IPS-18a (cell line): Measurements from ENCODE around the gene CCP110.

Source experiments
- H3K27ac ChIP-seq: one replicate; pipeline ENCODE4 v1.5.1; 2013; ENCODE audit warnings: low read length
- H3K27me3 ChIP-seq: one replicate; pipeline ENCODE4 v1.6.1; 2013; ENCODE audit warnings: mild to moderate bottlenecking, low read length; ENCODE audit not compliant: control insufficient read depth, insufficient read depth
- H3K36me3 ChIP-seq: one replicate; pipeline ENCODE4 v1.6.1; 2013; ENCODE audit warnings: low read depth, low read length; ENCODE audit not compliant: control insufficient read depth
- H3K4me1 ChIP-seq: one replicate; pipeline ENCODE4 v1.6.1; 2013; ENCODE audit warnings: low read depth, low read length; ENCODE audit not compliant: control insufficient read depth
- H3K4me3 ChIP-seq: one replicate; pipeline ENCODE4 v1.5.1; 2013; ENCODE audit warnings: low read length
- H3K9ac ChIP-seq: one replicate; pipeline ENCODE4 v1.6.1; 2013; ENCODE audit warnings: mild to moderate bottlenecking, low read length, moderate library complexity
- H3K9me3 ChIP-seq: one replicate; pipeline ENCODE4 v1.6.1; 2013; ENCODE audit warnings: low read depth, low read length; ENCODE audit not compliant: control insufficient read depth

The CCP110 gene, protein sequence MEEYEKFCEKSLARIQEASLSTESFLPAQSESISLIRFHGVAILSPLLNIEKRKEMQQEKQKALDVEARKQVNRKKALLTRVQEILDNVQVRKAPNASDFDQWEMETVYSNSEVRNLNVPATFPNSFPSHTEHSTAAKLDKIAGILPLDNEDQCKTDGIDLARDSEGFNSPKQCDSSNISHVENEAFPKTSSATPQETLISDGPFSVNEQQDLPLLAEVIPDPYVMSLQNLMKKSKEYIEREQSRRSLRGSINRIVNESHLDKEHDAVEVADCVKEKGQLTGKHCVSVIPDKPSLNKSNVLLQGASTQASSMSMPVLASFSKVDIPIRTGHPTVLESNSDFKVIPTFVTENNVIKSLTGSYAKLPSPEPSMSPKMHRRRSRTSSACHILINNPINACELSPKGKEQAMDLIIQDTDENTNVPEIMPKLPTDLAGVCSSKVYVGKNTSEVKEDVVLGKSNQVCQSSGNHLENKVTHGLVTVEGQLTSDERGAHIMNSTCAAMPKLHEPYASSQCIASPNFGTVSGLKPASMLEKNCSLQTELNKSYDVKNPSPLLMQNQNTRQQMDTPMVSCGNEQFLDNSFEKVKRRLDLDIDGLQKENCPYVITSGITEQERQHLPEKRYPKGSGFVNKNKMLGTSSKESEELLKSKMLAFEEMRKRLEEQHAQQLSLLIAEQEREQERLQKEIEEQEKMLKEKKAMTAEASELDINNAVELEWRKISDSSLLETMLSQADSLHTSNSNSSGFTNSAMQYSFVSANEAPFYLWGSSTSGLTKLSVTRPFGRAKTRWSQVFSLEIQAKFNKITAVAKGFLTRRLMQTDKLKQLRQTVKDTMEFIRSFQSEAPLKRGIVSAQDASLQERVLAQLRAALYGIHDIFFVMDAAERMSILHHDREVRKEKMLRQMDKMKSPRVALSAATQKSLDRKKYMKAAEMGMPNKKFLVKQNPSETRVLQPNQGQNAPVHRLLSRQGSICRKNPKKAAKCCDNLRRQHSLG

DNA sequence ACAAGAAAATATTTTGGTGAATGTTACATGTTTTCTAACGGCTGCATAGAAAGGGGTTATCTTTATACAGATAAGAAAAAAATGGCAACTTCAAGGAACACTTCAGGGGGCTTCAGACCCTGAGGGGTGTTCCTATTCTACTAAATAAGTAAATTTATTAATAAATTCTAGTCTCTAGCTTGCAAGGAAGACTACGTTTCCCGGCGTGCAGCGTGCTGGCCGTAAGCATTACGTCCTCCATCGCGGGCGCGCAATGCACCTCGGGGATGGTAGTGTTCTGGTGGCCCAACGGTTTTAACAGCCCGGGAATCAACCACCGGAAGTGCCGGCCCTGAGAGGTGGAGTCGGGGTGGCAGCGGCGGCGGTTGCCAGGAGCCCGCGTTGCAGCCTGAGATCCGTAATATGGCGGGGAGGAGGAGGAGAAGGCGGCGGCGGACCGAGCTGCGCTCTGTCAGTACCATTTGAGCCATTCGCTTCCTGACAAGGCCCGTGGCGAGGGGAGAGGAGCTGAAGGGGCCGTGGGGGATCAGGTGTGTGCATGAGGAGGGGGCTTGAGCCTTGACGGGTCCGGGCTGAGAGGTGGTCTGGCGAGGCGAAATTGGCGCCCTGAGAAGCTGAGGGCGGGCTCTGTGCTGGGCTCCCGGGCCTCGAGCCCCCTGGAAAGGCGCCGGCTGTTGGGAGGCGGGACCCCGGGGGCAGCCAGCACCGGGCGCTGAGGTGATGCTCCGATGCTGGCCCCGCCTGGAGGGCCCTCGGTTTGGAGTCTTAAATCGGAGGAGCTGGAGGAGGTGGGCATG, at the start of gene CCP110:
TSS of gene CCP110 (plus strand) at position 384 of the 797 bp plus-strand sequence. CDS start 3,940 bp downstream, outside the sequence.
- Histone ChIP-seq H3K27ac (no peak within 1 kb of the TSS), H3K4me1 (peaks cover 21% of the 10 kb centered on the region), H3K27me3 (no peaks in the 10 kb centered on the region), H3K36me3 (peaks cover 8% of the 10 kb centered on the region), H3K9me3 (no peaks in the 10 kb centered on the region), H3K4me3 (peak within 1 kb of the TSS; percentile 88), H3K9ac (peak within 1 kb of the TSS; percentile 74)

DNA sequence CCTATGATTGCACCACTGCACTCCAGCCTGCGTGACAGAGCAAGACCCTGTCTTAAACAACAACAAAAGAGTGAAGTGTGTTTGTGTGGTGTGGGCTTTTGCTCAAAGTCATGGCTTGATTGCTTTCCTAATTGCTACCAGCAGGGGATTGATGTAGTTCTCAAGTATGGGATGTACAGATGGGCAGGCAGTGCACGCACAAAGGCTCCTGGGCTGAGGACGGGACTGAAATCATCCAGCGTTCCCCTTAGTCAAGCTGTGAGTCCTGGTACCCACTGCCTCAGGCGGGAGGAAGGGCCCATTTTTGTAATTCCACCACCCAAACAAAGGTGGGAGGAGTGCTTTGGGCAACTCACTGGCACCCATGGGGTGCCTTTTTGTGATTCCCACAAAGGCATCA, 49.1 kb upstream of the CCP110 start:
- H3K27ac ChIP-seq = no peak overlapping the region
- H3K27me3 ChIP-seq = no peaks in the 10 kb centered on the region
- H3K9me3 ChIP-seq = no peaks in the 10 kb centered on the region

DNA sequence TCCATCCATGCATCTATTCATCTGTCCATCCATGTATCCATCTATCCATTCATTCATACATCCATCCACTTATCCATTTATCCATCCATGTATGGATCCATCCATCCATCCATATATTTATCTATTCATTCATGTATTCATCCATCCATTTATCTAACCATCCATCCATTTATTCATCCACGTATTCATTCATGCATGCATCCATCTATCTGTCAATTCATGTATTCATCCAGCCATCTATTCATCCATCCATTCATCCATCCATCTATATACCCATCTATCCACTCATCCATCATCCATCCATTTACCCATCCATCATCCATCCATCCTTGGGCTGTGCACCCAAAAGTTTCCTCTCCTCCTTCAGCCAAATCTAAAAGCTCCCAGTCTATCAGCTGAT, 45.2 kb upstream of the CCP110 start:
- Histone ChIP-seq H3K9me3 (no peaks in the 10 kb centered on the region), H3K4me3 (no peak overlapping the region), H3K27me3 (no peaks in the 10 kb centered on the region), H3K27ac (no peak overlapping the region), H3K9ac (no peak overlapping the region), H3K36me3 (no peaks in the 10 kb centered on the region), H3K4me1 (no peaks in the 10 kb centered on the region)

More for the DNA sequence above, 49.1 kb upstream of the CCP110 start:
- no peak overlapping the region for H3K9ac ChIP-seq
- H3K4me3 ChIP-seq = no peak overlapping the region
- no peaks in the 10 kb centered on the region for H3K4me1 ChIP-seq
- no peaks in the 10 kb centered on the region for H3K36me3 ChIP-seq

DNA sequence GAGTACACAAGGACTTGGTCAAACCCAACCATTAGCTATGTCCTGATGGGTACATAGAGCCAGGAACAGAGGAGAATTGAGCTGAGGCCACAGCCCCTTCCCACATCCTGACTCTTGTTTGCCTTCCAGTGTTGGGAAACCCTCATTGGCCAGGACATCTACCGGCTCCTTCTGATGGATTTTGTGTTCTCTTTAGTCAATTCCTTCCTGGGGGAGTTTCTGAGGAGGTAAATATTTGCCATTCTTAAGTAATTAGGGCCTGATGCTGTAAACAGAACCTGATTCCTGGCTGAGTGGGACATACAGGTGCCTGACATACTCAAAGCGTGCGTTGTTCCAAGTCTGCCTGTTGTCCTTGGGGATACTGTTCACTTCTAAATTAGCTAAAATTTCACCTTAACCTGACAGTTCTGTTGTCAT, 44.4 kb upstream of the CCP110 start:
- Histone ChIP-seq H3K36me3 (no peaks in the 10 kb centered on the region), H3K27ac (no peak overlapping the region), H3K4me3 (no peak overlapping the region)

DNA sequence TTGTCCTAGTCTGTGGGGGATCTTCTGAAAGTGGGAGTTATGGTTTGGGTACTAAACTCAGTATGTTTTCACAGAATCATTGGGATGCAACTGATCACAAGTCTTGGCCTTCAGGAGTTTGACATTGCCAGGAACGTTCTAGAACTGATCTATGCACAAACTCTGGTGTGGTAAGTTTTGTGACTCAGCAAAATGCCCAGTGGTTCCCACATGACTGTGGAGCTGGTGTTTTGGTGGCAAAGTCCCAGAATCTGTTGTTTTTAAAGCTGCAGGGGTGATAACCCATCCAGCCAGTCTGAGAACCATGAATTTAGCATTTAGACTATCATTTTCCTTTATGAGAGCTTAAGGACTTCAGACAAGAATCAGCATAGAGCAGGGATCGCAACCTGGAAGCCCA, 42.4 kb upstream of the CCP110 start:
- peak overlapping the region; percentile 15 for H3K27ac ChIP-seq
- no peak overlapping the region for H3K9ac ChIP-seq
- H3K4me3 ChIP-seq = no peak overlapping the region
- H3K27me3 ChIP-seq = no peaks in the 10 kb centered on the region
- no peaks in the 10 kb centered on the region for H3K4me1 ChIP-seq
- H3K9me3 ChIP-seq = no peaks in the 10 kb centered on the region
- H3K36me3 ChIP-seq = no peaks in the 10 kb centered on the region

More for the DNA sequence above, 44.4 kb upstream of the CCP110 start:
- Histone ChIP-seq H3K9ac (no peak overlapping the region), H3K27me3 (no peaks in the 10 kb centered on the region), H3K9me3 (no peaks in the 10 kb centered on the region), H3K4me1 (no peaks in the 10 kb centered on the region)

DNA sequence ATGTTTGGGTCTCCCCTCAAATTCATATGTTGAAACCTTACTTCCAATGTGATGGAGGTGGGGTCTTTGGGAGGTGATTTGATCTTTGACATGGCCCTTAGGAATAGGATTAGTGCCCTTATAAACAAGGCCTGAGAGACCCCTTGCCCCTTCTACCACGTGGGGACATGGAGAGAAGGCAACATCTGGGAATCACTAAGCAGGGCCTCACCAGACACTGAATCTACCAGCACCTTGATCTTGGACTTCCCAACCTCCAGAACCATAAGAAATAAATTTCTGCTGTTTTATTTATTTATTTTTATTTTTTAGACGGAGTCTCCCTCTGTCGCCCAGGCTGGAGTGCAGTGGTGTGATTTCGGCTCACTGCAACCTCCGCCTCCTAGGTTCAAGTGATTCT, 42.0 kb upstream of the CCP110 start:
- no peaks in the 10 kb centered on the region for H3K9me3 ChIP-seq
- no peaks in the 10 kb centered on the region for H3K27me3 ChIP-seq
- H3K4me3 ChIP-seq = no peak overlapping the region
- H3K36me3 ChIP-seq = no peaks in the 10 kb centered on the region
- no peak overlapping the region for H3K27ac ChIP-seq
- no peak overlapping the region for H3K9ac ChIP-seq
- no peaks in the 10 kb centered on the region for H3K4me1 ChIP-seq

DNA sequence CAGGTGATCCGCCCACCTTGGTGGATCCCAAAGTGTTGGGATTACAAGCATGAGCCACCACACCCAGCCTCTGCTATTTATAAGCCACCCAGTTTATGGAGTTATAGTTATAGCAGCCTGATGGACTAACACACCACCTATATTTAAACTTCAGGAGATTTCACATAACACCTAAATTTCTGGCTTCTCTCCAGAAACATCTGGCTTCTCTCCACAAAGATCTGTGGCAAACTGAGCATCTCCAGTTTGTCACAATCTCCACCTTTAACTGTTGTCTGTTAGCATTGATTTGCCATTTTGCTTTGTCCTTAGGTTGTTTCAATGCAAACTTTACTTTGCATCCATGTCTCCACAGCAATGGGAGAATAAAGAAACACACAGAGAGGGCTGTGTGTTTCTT, 41.5 kb upstream of the CCP110 start:
- no peaks in the 10 kb centered on the region for H3K4me1 ChIP-seq
- H3K27ac ChIP-seq = no peak overlapping the region
- no peak overlapping the region for H3K4me3 ChIP-seq
- no peaks in the 10 kb centered on the region for H3K9me3 ChIP-seq
- no peak overlapping the region for H3K9ac ChIP-seq
- H3K36me3 ChIP-seq = no peaks in the 10 kb centered on the region
- no peaks in the 10 kb centered on the region for H3K27me3 ChIP-seq

DNA sequence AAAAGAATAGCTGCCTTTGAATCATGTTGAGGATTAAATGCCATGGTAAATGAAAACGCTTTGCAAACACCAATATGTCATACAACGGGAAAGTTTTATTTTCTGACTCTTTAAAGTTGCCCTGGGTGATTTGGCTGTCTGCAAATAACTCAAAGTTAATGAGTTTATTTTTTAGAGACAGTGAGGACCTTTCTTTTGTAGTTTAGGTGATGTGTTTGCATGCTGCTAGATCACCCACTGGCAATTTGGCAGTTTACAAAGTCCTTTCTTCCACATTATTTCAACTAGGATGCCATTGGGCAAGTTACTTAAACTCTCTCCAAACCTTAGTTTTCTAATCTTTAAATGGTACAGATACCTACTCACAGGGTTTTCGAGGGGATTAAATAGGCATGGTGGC, 39.6 kb upstream of the CCP110 start:
- no peak overlapping the region for H3K4me3 ChIP-seq
- H3K36me3 ChIP-seq = no peaks in the 10 kb centered on the region
- H3K4me1 ChIP-seq = peaks cover 12% of the 10 kb centered on the region
- H3K27ac ChIP-seq = no peak overlapping the region
- H3K9me3 ChIP-seq = no peaks in the 10 kb centered on the region
- no peaks in the 10 kb centered on the region for H3K27me3 ChIP-seq
- no peak overlapping the region for H3K9ac ChIP-seq

DNA sequence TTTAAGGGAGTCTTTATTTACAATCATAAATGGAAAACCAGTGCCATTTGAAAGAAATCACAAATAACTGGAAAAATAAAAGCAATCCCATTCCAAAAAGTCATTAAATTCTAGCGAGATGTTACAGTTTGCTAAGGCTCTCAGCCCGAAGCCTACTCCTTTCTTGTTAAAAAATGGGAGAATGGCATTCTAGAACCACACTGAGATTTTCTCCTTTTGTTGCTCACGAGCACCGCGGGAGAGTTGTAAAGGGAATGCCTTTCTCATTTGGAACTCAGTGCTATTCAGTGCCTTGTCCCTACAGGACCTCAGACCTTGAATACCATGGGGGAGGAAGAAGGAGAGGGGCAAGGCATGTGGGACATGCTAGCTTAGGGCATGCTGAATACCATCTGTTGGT, 38.1 kb upstream of the CCP110 start:
- H3K27me3 ChIP-seq = no peaks in the 10 kb centered on the region
- peaks cover 12% of the 10 kb centered on the region for H3K4me1 ChIP-seq
- no peaks in the 10 kb centered on the region for H3K36me3 ChIP-seq
- H3K4me3 ChIP-seq = no peak overlapping the region
- H3K9ac ChIP-seq = no peak overlapping the region
- no peak overlapping the region for H3K27ac ChIP-seq
- H3K9me3 ChIP-seq = no peaks in the 10 kb centered on the region

DNA sequence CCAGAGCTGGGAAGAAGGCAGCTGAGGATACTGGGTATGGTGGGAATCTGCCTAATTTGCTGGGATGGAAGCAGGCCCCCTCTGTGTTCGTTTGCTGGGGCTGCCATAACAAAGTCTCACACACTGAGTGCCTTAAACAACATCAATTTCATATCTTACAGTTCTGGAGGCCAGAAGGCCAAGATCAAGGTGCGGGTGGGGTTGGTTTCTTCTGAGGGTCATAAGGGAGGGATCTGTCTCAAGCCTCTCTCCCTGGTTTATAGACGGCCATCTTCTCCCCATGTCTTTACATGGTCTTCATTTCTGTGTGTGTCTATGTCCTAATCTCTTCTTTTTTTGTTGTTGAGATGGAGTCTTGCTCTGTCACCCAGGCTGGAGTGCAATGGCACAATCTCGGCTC, 37.7 kb upstream of the CCP110 start:
- Histone ChIP-seq H3K4me3 (no peak overlapping the region), H3K36me3 (no peaks in the 10 kb centered on the region), H3K27me3 (no peaks in the 10 kb centered on the region), H3K27ac (no peak overlapping the region), H3K9me3 (no peaks in the 10 kb centered on the region), H3K4me1 (peaks cover 12% of the 10 kb centered on the region), H3K9ac (no peak overlapping the region)

DNA sequence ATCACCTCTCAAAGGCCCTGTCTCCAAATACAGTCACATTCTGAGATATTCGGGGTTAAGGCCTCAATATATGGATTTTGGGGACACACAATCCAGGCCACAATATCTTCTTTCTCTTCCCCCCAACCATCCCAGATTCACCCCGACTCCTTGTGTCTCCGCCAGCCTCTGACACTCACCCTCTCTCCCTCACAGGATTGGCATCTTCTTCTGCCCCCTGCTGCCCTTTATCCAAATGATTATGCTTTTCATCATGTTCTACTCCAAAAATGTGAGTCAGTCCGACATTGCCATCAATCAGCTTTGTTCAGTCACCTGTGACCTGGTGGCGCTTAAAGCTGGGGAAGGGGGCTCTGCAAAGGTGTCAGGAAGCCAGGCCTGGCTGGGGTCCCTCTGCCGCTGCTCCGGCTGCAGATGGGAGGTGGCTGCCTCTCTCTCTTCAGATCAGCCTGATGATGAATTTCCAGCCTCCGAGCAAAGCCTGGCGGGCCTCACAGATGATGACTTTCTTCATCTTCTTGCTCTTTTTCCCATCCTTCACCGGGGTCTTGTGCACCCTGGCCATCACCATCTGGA, 36.9 kb upstream of the CCP110 start:
- peaks cover 12% of the 10 kb centered on the region for H3K4me1 ChIP-seq
- no peak overlapping the region for H3K4me3 ChIP-seq
- no peaks in the 10 kb centered on the region for H3K9me3 ChIP-seq
- no peak overlapping the region for H3K27ac ChIP-seq
- no peak overlapping the region for H3K9ac ChIP-seq
- no peaks in the 10 kb centered on the region for H3K36me3 ChIP-seq
- H3K27me3 ChIP-seq = no peaks in the 10 kb centered on the region
